ENCODE measurements around the gene UNC45B.
A peak's percentile ranks its signal among the peaks of the same experiment; 100 is the strongest.
"Not testable (repeated sequence)": the region's sequence is repeated elsewhere in the genome, so short reads cannot be mapped to it uniquely, and the experiment has no call there.

UNC45B gene

DNA sequence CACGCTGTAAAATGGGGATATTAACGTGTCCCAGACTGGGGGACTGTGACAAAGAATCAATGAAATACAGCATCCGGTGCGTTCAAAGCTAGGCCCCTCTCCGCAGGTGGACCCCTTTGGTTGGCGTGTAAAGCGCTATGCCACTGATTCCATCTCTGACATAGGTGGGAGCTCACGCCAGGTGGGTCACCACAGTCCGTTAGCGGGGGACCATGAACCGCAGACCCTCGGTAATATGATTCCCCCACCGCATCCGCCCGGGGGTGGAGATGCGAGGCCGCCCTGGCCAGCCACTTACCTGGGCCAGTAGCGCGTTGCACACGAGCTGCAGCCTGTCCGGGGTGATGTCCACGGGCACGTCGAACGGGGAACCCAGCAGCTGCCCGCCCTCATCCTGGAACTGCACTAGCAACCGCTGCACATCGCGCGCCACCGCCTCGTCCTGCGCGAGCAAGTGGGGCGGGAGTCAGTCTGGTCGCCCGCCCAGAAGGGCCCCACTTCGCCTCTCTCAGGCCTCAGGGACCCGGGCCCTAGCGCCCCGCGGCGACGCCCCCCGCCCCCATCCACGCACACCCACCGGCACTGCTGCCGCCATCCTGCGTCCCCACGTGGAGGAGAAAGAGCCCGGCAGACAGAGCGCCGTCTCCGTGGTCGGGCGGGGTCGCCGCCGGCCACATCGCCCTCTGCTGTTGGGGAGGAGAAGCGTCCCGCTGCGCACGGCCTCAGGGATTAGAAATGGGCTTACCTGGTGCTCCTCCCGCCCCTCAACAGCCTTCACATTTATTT lies 5.7 kb upstream of the UNC45B start, which contains the start of gene NLE1:
NLE1 (minus strand) TSS at position 623 of the 786 bp plus-strand sequence; CDS start at position 595, 28 bp downstream.
- DNase-seq = peak; percentile 84

DNA sequence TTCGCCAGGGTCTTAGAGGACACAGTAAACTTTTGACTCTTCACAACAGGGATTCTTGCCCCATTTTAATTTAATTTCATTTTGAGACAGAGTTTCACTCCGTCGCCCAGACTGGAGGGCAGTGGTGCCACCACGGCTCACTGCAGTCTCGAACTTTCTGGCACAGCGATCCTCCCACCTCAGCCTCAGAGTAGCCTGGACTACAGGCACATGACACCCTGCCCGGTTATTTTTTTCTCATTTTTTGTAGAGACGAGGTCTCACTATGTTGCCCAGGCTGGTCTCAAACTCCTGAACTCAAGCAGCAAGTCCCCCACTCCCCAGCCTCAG lies 5.2 kb upstream of the UNC45B start:
- DNase-seq = no peak

DNA sequence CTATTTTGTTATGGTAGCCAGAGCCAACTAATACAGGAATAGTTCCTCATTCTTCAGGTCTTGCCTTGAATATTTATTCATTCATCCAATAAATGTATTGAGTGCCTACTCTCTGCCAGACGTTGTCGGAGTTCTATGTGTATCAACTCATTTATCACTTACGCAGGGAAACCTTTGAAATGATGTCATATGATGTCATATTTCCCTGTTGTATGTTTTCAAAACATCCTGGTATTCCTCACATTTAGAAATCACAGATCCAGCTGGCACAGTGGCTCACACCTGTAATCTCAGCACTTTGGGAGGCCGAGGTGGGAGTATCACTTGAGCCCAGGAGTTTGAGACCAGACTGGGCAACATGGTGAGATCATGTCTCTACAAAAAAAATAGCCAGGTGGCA lies 2.8 kb upstream of the UNC45B start:
- no peak for DNase-seq

DNA sequence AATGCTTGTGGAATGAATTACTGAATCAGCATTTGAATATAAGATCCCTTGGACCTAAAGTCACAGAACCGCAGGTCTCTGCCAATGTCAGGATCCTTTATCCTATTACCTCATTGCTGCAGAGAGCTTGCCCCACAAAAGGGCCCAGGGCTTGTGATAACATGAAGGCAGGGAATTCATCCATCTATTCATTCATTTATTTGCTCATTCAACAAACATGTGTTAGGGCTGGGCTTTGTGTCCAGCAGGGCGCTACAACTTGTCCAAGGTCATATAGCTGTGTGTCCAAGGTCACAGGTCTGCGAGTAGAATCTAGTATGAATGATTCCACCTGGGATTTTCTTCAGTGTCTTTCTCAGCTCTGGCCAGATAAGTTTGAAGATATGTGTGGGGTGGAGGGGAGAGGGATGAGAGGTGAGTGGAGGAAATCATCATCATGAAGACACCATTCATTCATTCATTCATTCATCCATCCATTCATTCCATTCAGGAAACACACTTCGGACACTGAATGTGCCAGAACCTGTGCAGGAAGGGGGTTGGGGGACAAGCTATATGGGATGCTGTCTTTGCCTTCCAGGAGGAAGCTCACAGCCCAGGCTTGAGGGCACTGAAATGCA lies 1.3 kb upstream of the UNC45B start:
- no peak for DNase-seq

DNA sequence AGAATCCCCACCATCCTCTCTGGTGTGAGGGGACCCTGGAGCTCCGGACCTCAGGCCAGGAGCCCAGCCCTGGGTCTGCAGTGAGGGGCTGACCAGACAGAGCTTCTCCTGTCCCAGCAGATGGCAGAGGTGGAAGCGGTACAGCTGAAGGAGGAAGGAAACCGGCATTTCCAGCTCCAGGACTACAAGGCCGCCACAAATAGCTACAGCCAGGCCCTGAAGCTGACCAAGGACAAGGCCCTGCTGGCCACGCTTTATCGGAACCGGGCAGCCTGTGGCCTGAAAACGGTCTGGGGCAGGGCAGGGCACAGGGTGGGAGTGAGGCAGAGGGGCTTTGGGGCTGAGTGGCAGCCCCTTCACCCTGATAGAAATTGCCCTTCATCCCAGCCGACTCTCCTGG lies 527 bp downstream of the UNC45B start:
- no peak for DNase-seq

DNA sequence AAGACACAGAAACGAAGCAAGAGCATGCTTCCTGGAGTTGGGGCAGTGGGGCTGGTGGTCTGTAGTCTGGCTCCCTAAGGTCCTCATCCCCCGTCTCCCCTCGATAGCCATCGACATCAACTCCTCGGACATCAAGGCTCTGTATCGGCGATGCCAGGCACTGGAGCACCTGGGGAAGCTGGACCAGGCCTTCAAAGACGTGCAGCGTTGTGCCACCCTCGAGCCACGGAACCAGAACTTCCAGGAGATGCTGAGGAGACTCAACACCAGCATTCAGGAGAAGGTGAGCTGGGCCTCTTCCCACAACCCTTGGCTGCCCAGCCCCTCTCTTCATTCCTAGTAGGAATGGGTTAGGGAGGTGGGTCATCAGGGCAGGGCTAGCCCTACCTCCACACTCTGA lies 2.3 kb downstream of the UNC45B start:
- DNase-seq = no peak

DNA sequence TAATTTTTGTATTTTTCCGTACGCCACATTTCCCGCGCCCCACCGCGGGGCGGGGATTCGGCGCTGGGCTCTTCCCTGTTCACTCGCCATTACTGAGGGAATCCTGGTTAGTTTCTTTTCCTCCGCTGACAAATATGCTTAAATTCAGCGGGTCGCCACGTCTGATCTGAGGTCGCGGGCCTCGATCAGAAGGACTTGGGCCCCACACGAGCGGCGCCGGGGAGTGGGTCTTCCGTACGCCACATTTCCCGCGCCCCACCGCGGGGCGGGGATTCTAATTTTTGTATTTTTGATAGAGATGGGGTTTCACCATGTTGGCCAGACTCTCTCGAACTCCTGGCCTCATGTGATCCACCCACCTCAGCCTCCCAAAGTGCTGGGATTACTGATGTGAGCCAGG lies 3.5 kb downstream of the UNC45B start:
- not testable (repeated sequence) for DNase-seq

DNA sequence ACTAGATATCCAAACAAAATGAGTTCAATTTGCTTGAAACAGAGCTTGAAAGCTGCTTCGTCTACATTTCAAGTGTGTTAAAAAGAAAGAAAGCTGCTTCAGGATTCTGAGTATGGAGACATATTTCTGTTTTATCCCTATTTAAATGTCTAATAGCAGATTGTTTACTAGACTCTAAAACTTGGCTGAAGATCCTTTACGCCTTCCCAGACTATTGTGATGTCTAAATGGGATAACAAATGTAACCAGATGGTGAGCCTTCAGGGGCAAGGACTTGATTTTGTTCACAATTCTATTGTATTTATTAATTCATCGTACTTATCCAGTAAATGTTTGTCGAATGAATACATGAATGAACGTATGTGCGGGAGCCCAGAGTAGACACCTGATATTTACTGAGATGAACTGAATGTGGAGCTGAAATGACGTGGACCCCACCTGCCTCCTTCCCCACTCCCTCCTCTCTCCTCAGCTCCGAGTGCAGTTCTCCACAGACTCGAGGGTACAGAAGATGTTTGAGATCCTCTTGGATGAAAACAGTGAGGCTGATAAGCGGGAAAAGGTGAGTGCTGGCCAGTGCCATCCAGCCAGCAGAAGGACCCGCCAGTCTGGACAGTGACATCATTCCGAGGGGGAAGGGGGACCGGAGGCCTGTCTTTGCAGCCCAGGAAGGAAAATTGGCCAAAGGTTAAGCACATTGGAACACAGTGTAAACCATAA lies 5.0 kb downstream of the UNC45B start:
- no peak for DNase-seq

DNA sequence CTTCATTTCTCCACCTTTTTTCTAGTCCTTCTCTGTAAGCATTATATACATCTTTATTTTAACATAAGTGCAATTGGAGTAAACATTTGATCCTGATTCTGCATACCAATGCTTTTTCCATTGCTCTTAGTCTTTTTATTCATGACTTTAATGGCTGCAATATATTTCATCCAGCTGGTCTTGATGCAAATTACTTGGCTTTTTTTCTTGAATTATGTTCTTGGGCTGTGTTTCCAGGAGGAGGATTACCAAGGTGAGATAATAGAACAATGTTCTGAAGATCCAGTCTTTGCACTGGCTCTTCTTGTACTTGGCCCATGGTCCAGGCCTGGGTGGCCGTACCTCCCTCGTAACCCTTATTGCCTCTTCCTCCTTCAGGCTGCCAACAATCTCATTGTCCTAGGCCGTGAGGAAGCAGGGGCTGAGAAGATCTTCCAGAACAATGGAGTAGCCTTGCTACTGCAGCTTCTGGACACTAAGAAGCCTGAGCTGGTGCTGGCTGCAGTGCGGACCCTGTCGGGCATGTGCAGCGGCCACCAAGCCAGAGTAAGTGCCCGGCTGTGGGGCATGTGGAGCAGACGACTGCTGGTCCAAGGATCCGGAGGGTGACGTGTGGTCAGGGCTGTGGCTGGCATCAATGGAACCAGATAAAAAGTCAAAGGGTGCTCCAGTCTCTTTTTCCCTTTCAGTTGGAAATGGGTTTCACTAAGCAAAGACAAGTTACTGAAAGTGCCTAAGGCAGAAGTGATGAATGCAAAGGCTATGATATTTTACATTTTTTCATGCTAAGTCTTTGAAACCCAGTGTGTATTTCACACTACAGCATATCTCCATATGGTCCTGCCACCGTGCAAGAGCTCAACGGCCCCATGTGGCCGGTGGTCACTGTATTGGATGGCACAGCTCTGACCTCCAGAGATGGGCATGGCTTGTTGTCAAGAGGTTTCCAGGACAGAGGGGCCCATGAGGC lies 6.9 kb downstream of the UNC45B start:
- DNase-seq = no peak

DNA sequence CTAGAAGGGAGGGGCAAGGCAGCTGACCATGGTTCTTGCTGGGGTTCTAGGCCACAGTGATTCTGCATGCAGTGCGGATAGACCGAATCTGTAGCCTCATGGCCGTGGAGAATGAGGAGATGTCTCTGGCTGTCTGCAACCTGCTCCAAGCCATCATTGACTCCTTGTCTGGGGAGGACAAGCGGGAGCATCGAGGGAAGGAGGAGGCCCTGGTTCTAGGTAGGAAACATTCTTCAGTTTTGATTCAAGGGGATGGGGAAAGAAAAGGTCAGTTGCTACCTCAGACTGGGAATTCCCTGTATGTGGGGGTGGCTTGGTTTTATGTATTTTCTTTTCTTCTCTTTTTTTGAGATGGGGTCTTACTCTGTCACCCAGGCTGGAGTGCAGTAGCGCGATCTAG lies 7.6 kb downstream of the UNC45B start:
- no peak for DNase-seq

DNA sequence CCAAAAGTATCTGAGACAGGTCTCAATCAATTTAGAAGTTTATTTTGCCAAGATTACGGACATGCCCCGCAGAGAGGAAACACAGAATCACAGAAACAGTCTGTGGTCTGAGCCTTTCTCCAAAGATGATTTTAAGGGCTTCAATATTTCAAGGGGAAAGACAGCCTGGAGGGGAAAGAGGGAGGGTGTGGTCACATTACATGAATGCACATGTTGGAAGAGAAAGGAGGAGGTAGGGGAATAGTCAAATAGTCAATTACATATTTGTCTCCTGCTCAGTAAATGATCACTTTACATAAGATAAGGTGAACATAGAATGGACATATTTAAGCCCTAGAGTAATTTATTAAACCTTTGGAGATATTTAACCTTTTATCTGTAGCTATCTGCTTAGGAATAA lies 12.3 kb downstream of the UNC45B start:
- no peak for DNase-seq

DNA sequence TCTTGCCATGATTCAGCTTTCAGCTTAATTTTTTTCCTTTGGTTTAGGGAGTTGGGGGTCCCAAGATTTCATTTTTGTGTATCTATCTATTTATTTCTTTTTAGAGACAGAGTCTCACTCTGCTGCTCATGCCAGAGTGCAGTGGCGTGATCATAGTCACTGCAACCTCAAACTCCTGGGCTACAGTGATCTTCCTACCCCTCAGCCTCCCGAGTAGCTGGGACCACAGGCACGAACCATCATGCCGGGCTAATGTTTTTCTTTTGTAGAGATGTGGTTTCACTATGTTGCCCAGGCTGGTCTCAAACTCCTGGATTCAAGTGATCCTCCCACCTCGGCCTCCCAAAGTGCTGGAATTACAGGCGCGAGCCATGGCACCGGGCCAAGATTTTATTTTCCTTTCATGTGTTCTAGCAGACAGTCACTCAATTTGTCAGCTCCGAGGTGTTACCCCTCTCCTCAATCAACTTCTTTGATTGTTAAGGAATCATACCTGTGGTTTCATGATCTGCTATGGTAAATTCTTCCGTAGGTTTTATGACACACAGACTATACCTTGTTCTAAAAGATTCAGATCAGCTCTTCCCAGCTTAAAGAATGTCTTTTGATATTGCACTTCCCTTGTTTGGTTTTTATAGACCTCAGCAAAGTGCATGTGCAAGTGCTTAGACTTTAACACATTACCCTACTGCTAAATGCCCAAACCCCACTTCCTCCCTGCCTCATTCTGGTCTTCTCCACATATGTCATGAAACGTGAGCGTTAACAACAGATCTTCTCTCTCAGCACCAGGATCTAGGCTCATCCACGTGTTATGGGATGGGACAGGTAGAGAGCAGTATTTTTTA lies 13.0 kb downstream of the UNC45B start:
- DNase-seq = no peak

DNA sequence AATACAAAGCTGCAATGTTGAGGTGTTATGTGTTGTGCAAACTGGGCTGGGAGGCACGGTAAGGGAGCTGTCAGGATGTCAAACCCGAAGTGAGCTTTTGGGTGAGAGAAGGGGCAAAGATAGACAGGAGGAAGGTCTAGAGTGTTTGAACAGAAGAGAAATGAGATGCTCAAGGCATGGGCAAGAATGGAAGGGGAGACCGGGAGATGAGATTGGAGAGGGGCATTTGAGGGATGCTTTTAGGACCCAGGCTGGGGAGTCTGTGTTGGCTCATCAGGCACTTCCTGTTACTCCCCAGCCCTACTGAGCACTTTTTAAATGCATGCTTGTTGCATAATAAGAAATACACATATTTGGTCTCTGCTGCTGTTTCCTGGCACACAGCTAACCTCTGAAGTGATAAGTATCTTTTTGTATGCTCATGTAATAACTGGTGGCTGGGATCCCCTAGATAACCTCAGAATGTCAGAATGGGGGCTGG lies 13.7 kb downstream of the UNC45B start:
- no peak for DNase-seq

DNA sequence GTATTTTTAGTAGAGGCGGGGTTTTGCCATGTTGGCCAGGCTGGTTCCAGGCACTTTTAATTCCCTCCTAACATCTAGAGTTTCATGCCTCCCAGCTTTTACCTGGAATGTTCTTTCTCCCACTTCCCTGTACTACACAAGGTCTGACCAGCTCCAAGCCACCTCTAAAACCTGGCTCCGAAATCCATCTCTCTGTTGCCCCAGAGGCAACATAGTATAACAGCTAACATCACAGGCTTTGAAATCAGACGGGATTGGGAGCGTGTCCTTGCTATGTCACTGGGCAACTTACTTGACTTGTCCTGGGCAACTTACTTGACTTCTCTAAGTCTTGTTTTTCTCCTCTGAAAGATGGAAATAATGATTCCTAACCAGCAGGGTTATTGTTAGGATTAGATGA lies 15.1 kb downstream of the UNC45B start:
- no peak for DNase-seq

DNA sequence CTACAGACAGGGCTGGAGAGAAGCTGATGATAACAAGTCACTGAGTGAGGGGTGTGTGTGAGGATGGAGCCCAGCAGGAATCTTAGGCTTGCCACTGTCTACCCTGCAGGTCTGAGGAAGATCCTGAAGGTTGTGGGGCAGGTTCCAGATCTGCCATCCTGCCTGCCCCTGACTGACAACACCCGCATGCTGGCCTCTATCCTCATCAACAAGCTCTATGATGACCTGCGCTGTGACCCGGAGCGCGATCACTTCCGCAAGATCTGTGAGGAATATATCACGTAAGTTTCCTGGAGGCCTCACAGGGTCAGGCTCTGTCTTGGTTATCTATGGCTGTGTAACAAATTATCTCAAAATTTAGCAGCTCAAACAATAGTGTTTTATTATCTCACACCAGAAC lies 16.3 kb downstream of the UNC45B start:
- no peak for DNase-seq

DNA sequence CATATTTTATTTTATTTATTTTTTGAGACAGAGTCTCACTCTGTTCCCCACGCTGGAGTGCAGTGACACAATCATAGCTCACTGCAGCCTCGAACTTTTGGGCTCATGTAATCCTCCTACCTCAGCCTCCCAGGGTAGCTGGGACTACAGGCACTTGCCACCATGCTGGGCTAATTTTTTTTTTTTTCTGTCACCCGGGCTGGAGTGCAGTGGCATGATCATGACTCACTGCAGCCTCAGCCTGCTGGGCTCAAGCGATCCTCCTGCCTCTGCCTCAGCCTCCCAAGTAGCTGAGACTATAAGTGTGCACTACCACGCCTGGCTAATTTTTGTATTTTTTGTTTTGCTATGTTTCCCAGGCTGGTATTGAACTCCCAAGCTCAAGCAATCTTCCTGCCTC lies 17.1 kb downstream of the UNC45B start:
- DNase-seq = no peak

DNA sequence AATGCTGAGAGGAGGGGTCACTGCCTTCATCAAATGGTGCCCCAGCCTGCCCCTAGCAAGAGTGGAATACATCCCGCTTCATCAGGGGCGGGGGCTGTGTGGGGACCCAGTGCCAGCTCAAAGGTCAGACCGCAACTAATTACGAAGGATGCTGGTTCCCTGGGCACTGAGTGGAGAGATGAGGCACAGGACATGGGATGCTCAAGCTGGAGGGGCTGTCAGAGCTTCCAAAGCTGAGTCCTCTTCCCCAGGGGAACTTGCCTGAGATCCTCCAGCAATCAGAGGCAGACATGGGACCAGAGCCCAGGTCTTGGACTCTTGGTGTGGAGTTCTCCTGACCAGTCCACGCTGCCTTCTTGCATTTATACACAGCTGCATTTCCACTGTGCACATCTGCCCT lies 18.9 kb downstream of the UNC45B start:
- DNase-seq = no peak

DNA sequence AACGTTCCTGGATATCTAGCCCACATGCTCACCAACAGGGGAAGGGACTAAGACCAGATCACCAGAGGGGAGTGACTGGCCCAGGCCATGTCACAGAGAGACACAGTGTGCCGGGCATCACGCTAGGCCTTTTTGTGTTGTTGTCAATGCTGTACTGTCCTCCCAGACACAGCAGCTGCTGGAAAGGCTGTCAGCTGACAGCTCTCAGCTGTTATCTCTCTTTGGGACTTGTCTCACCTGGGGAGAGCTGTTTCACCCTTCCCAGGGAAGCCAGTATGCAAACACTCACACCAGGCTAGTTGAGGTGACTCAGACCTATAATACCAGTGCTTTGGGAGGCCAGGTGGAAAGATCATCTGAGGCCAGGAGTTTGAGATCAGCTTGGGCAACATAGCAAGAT lies 19.4 kb downstream of the UNC45B start:
- DNase-seq = no peak

DNA sequence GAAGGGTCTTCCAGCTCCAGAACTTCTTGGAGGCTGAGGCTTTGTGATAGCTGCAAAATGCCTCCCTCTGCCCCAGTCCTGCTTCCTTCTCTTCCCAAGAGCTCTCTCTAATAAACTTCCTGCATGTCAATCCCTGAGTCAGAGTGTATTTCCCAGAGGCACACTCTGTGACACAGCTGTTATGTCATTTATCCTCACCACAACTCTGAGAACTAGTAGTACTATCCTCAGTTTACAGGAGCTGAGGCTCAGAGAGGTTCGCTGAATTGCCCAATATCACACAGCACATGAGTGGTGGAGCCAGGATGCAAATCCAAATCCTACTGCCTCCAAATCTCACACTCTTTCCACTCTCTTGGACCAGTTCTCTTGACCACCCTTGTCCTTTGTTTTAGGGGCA lies 20.0 kb downstream of the UNC45B start:
- no peak for DNase-seq

DNA sequence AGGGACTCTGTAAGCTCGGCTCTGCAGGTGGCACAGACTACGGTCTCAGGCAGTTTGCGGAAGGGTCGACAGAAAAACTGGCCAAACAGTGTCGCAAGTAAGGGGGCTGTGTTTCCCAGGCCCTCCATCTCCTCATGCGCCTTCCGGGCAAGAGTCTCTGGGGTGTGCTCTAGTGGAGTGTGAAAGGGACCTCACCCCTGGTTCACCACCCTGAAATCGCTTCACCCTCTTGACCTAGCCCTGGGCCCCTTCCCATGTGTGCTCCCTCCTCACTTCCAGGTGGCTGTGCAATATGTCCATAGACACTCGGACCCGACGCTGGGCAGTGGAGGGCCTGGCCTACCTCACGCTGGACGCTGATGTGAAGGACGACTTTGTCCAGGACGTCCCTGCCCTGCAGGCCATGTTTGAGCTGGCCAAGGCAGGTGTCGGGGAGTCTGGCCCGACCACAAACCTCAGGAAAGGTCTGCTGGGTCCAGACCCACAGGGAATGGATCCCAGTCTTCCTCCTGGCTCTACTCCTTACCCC lies 22.3 kb downstream of the UNC45B start:
- DNase-seq = no peak

DNA sequence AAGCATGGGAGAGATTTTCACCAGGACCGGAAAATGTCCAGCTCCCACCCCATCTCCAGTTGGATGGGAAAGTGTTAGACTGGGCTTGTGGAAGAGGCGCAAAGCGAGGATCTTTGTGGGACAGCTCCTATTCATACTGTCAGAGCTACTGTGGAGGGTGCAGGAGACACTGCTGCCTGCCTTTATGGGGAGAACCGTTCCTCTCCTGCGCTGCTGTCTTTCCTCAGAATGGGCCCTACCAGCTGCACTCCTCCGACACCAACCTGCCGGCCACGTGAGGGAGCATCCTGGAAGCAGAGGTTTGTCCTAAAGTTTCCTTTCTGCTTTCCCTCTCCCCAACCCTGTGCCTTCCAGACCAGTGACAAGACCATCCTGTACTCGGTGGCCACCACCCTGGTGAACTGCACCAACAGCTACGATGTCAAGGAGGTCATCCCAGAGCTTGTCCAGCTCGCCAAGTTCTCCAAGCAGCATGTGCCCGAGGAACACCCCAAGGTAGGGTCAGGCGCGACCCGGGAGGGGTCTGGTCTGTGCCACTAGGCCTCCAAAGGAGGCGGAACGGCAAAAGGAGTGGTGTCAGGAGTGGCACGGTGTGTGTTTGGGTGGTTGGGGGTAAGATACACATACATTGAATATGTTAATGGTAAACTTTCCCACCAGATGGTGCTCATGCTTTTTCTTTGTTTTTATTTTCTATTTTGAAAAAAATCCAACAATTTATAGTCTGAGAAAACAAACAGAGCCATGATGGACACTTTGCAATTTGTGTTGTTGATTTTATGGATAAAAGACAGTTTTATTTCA lies 23.6 kb downstream of the UNC45B start:
- DNase-seq = no peak

Data from activated effector memory CD4-positive, alpha-beta T cell treated with Interleukin-2 at 50 U/mL for 16 hours (primary cell).